ENCODE measurements around the gene PPARA.
A peak's percentile ranks its signal among the peaks of the same experiment; 100 is the strongest.

The PPARA gene

DNA sequence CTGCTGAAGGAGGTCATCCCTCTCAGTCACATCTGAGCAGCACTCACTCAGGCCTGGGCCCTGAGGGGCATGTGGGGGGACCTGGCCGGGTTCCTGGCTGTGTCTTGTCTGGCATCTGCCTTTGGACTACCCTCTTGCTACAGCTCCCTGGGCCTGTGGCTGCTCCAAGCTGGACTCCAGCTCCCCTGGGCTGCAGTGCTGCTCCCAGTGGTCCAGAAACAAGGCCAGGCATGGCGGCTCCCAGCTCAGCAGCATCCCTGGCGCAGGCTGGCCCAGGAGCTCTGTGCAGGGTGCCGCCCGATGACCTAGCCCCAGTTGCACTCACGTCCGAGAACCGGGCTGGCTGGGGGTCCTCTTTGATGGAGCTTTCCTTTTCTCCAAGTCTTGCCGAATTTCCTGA, 94.4 kb downstream of the PPARA start:
- no peak overlapping the region for H3K27ac ChIP-seq (ENCODE audit: insufficient read depth in 1 of 2, low read depth in 1 of 2, low read length in 2 of 2, poor library complexity in 1 of 2, severe bottlenecking in 2 of 2)
- H3K27me3 ChIP-seq (replicated peaks in 2 of 5; ENCODE audit: control insufficient read depth in 4 of 5, insufficient read depth in 5 of 5, low read length in 4 of 5): no peaks in the 10 kb centered on the region
- H3K36me3 ChIP-seq (ENCODE audit: control insufficient read depth in 4 of 4, insufficient read depth in 4 of 4, low read length in 3 of 4): peaks cover 0 to 20% (median 11%) of the 10 kb centered on the region in 4 experiments
- ChIA-PET POLR2A (interaction anchor here (1.0 kb wide), 1 partner anchor 18 kb away, joined by 3 read pairs; the partner anchor contains the start of gene PKDREJ), CTCF (interaction anchor here (0.9 to 1.7 kb wide), 5 partner anchors 17 to 128 kb away, joined by 3 to 5 read pairs (median 4); partner anchors contain the start of gene TTC38)
- H3K4me3 ChIP-seq (ENCODE audit: control insufficient read depth in 1 of 7, extremely low read depth in 1 of 7, insufficient read depth in 4 of 7, low read depth in 2 of 7, low read length in 6 of 7): no peak overlapping the region
- no peak for DNase-seq
- 98% methylated on average over 9 of the region's 9 CpGs for WGBS (ENCODE audit: insufficient coverage)
- H3K4me1 ChIP-seq (ENCODE audit: control extremely low read depth in 1 of 4, control insufficient read depth in 4 of 4, insufficient read depth in 4 of 4, low read length in 3 of 4): peaks cover 9 to 24% (median 21%) of the 10 kb centered on the region in 4 experiments
- H3K9me3 ChIP-seq (ENCODE audit: control extremely low read depth in 1 of 5, control insufficient read depth in 4 of 5, insufficient read depth in 2 of 5, low read depth in 1 of 5, low read length in 4 of 5): no peaks in the 10 kb centered on the region

DNA sequence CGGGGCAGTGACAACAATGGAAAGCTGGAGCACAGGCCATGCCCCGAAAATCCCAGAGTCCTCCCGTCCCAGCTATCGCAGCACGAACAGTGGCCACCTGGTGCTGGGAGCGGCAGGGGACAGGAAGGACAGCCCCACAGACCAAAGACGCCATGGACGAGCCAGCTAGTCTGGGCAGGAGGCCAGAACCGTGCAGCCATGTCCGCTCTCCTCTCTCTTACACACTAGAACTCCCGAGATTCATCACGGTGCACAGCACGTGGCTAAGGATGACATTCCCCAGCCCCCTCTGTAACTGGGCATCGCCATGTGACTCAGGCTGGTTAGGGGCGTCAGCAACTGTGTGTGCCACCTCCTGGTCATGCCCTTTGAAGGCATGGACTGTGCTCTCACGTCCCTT, 95.2 kb downstream of the PPARA start:
- Histone ChIP-seq H3K27me3 (replicated peaks in 2 of 5; ENCODE audit: control insufficient read depth in 4 of 5, insufficient read depth in 5 of 5, low read length in 4 of 5) (no peaks in the 10 kb centered on the region), H3K4me1 (ENCODE audit: control extremely low read depth in 1 of 4, control insufficient read depth in 4 of 4, insufficient read depth in 4 of 4, low read length in 3 of 4) (peaks cover 7 to 19% (median 16%) of the 10 kb centered on the region in 4 experiments), H3K36me3 (ENCODE audit: control insufficient read depth in 4 of 4, insufficient read depth in 4 of 4, low read length in 3 of 4) (peaks cover 0 to 20% (median 11%) of the 10 kb centered on the region in 4 experiments), H3K4me3 (ENCODE audit: control insufficient read depth in 1 of 7, extremely low read depth in 1 of 7, insufficient read depth in 4 of 7, low read depth in 2 of 7, low read length in 6 of 7) (no peak overlapping the region), H3K9me3 (ENCODE audit: control extremely low read depth in 1 of 5, control insufficient read depth in 4 of 5, insufficient read depth in 2 of 5, low read depth in 1 of 5, low read length in 4 of 5) (no peaks in the 10 kb centered on the region), H3K27ac (ENCODE audit: insufficient read depth in 1 of 2, low read depth in 1 of 2, low read length in 2 of 2, poor library complexity in 1 of 2, severe bottlenecking in 2 of 2) (no peak overlapping the region)
- 97% methylated on average over 16 of the region's 16 CpGs for WGBS (ENCODE audit: insufficient coverage)
- no peak for DNase-seq
- CTCF ChIA-PET: interaction anchor here (0.9 to 1.7 kb wide), 6 partner anchors 10 to 129 kb away, joined by 3 to 5 read pairs (median 4); partner anchors contain the start of gene TTC38
- POLR2A ChIA-PET: no interaction called here

GRCh38 chr22:46246178-46246577, 95.9 kb downstream of the PPARA start:
- WGBS (ENCODE audit: insufficient coverage): 96% methylated on average over 6 of the region's 10 CpGs

DNA sequence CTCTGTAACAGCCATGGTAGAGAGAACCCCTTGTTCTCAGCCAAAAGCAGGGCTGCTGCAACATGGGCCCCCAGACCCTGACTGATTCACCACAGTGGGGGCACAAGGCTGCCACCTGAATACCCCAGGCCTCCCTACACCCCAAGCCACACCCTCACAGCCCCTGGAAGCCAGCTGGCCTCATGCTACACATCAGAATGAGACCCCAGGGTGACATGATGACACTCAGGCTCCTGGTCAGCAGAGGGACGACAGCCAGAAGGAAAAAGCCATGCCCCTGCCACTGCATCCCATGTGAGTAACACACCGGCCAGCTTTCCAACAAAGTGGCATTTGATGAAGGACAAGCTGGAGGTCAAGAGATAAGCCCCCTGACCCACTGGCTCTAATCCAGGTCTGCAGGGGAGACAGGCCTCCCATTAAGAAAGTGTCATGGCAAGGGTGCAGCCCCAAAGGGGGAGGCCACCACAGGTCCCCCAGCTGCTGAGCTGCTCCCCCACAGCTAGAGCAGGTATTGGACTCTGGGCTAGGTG, 97.2 kb downstream of the PPARA start:
- Histone ChIP-seq H3K36me3 (ENCODE audit: control insufficient read depth in 4 of 4, insufficient read depth in 4 of 4, low read length in 3 of 4) (peaks cover 0 to 20% (median 11%) of the 10 kb centered on the region in 4 experiments), H3K27ac (ENCODE audit: insufficient read depth in 1 of 2, low read depth in 1 of 2, low read length in 2 of 2, poor library complexity in 1 of 2, severe bottlenecking in 2 of 2) (no peak overlapping the region), H3K4me3 (ENCODE audit: control insufficient read depth in 1 of 7, extremely low read depth in 1 of 7, insufficient read depth in 4 of 7, low read depth in 2 of 7, low read length in 6 of 7) (no peak overlapping the region), H3K9me3 (ENCODE audit: control extremely low read depth in 1 of 5, control insufficient read depth in 4 of 5, insufficient read depth in 2 of 5, low read depth in 1 of 5, low read length in 4 of 5) (no peaks in the 10 kb centered on the region), H3K4me1 (ENCODE audit: control extremely low read depth in 1 of 4, control insufficient read depth in 4 of 4, insufficient read depth in 4 of 4, low read length in 3 of 4) (peaks cover 0 to 16% (median 14%) of the 10 kb centered on the region in 4 experiments), H3K27me3 (replicated peaks in 2 of 5; ENCODE audit: control insufficient read depth in 4 of 5, insufficient read depth in 5 of 5, low read length in 4 of 5) (no peaks in the 10 kb centered on the region)
- POLR2A ChIA-PET: no interaction called here
- no peak for DNase-seq
- CTCF ChIA-PET: interaction anchor here (1.0 to 3.7 kb wide), 5 partner anchors 8 to 241 kb away, joined by 3 to 13 read pairs (median 3); no protein-coding TSS in a partner anchor
- WGBS (ENCODE audit: insufficient coverage): 92% methylated on average over 1 of the region's 2 CpGs

More at GRCh38 chr22:46246178-46246577, 95.9 kb downstream of the PPARA start:
- CTCF ChIA-PET: interaction anchor here (1.0 to 1.7 kb wide), 3 partner anchors 11 to 129 kb away, joined by 3 to 4 read pairs (median 4); no protein-coding TSS in a partner anchor
- Histone ChIP-seq H3K36me3 (ENCODE audit: control insufficient read depth in 4 of 4, insufficient read depth in 4 of 4, low read length in 3 of 4) (peaks cover 0 to 20% (median 11%) of the 10 kb centered on the region in 4 experiments), H3K4me1 (ENCODE audit: control extremely low read depth in 1 of 4, control insufficient read depth in 4 of 4, insufficient read depth in 4 of 4, low read length in 3 of 4) (peaks cover under 1 to 19% (median 16%) of the 10 kb centered on the region in 4 experiments), H3K27ac (ENCODE audit: insufficient read depth in 1 of 2, low read depth in 1 of 2, low read length in 2 of 2, poor library complexity in 1 of 2, severe bottlenecking in 2 of 2) (no peak overlapping the region), H3K9me3 (ENCODE audit: control extremely low read depth in 1 of 5, control insufficient read depth in 4 of 5, insufficient read depth in 2 of 5, low read depth in 1 of 5, low read length in 4 of 5) (no peaks in the 10 kb centered on the region), H3K27me3 (replicated peaks in 2 of 5; ENCODE audit: control insufficient read depth in 4 of 5, insufficient read depth in 5 of 5, low read length in 4 of 5) (no peaks in the 10 kb centered on the region), H3K4me3 (ENCODE audit: control insufficient read depth in 1 of 7, extremely low read depth in 1 of 7, insufficient read depth in 4 of 7, low read depth in 2 of 7, low read length in 6 of 7) (no peak overlapping the region)
- DNase-seq: no peak
- POLR2A ChIA-PET: interaction anchor here (0.7 kb wide), 1 partner anchor 570 kb away, joined by 3 read pairs; no protein-coding TSS in a partner anchor

GRCh38 chr22:46250035-46250782, 99.9 kb downstream of the PPARA start, which contains the start of gene CDPF1:
Gene CDPF1 (minus strand): TSS chr22:46250293. CDS start chr22:46248284, 2,009 bp downstream.
- no peaks in the 10 kb centered on the region for H3K9me3 ChIP-seq (ENCODE audit: control extremely low read depth in 1 of 5, control insufficient read depth in 4 of 5, insufficient read depth in 2 of 5, low read depth in 1 of 5, low read length in 4 of 5)
- ChIA-PET POLR2A (interaction anchor here (1.0 to 1.6 kb wide), 5 partner anchors 9 to 46 kb away, joined by 3 to 9 read pairs (median 4); partner anchors contain the start of gene GTSE1), CTCF (interaction anchor here (0.7 to 3.7 kb wide), 5 partner anchors 9 to 128 kb away, joined by 3 to 13 read pairs (median 8); no protein-coding TSS in a partner anchor)
- H3K36me3 ChIP-seq (ENCODE audit: control insufficient read depth in 4 of 4, insufficient read depth in 4 of 4, low read length in 3 of 4): peaks cover 0 to 6% (median 0%) of the 10 kb centered on the region in 4 experiments
- peak; percentile 88 to 93 (median 92) for DNase-seq
- H3K4me1 ChIP-seq (ENCODE audit: control extremely low read depth in 1 of 4, control insufficient read depth in 4 of 4, insufficient read depth in 4 of 4, low read length in 3 of 4): peaks cover 0 to 19% (median 14%) of the 10 kb centered on the region in 4 experiments
- H3K4me3 ChIP-seq (ENCODE audit: control insufficient read depth in 1 of 7, extremely low read depth in 1 of 7, insufficient read depth in 4 of 7, low read depth in 2 of 7, low read length in 6 of 7): peak within 1 kb of the TSS; percentile 45 to 85 (median 69)
- H3K27me3 ChIP-seq (replicated peaks in 2 of 5; ENCODE audit: control insufficient read depth in 4 of 5, insufficient read depth in 5 of 5, low read length in 4 of 5): no peaks in the 10 kb centered on the region
- peak within 1 kb of the TSS in 1 of 2 experiments; percentile 66 for H3K27ac ChIP-seq (ENCODE audit: insufficient read depth in 1 of 2, low read depth in 1 of 2, low read length in 2 of 2, poor library complexity in 1 of 2, severe bottlenecking in 2 of 2)
- WGBS (ENCODE audit: insufficient coverage): under 1% methylated on average over 70 of the region's 89 CpGs

DNA sequence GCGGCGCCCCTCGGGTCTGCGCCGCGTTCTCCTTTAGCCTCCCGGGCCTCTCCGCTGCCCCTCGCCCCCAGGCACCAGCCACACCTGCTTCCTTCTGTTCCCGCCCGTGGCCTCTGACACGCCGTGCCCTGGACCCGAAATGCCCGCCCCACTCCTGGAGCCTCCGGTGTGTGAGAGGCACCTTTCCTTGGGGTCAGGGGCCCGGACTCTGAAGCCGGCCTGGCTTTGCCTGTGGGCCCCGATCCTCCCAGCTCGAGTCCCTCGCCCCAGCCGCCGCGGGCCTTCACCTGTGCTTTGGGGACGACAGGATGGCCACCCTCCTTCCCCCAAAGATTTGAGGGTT, 100.4 kb downstream of the PPARA start:
- ChIA-PET POLR2A (interaction anchor here (1.0 to 1.6 kb wide), 4 partner anchors 9 to 46 kb away, joined by 3 to 9 read pairs (median 4); partner anchors contain the start of gene GTSE1), CTCF (interaction anchor here (2.7 to 3.7 kb wide), 3 partner anchors 11 to 128 kb away, joined by 9 to 13 read pairs (median 10); no protein-coding TSS in a partner anchor)
- no peak for DNase-seq
- WGBS (ENCODE audit: insufficient coverage): 7% methylated on average over 25 of the region's 25 CpGs
- peak overlapping the region in 1 of 2 experiments; percentile 66 for H3K27ac ChIP-seq (ENCODE audit: insufficient read depth in 1 of 2, low read depth in 1 of 2, low read length in 2 of 2, poor library complexity in 1 of 2, severe bottlenecking in 2 of 2)
- H3K4me3 ChIP-seq (ENCODE audit: control insufficient read depth in 1 of 7, extremely low read depth in 1 of 7, insufficient read depth in 4 of 7, low read depth in 2 of 7, low read length in 6 of 7): peak overlapping the region; percentile 45 to 85 (median 69)
- H3K36me3 ChIP-seq (ENCODE audit: control insufficient read depth in 4 of 4, insufficient read depth in 4 of 4, low read length in 3 of 4): peaks cover 0 to 2% (median 0%) of the 10 kb centered on the region in 4 experiments
- H3K4me1 ChIP-seq (ENCODE audit: control extremely low read depth in 1 of 4, control insufficient read depth in 4 of 4, insufficient read depth in 4 of 4, low read length in 3 of 4): peaks cover 0 to 19% (median 14%) of the 10 kb centered on the region in 4 experiments
- H3K9me3 ChIP-seq (ENCODE audit: control extremely low read depth in 1 of 5, control insufficient read depth in 4 of 5, insufficient read depth in 2 of 5, low read depth in 1 of 5, low read length in 4 of 5): no peaks in the 10 kb centered on the region
- no peaks in the 10 kb centered on the region for H3K27me3 ChIP-seq (replicated peaks in 2 of 5; ENCODE audit: control insufficient read depth in 4 of 5, insufficient read depth in 5 of 5, low read length in 4 of 5)

Measured in common myeloid progenitor, CD34-positive (primary cell).